H1 (cell line): ENCODE results near the gene AFF1. TPM values are rescaled to one million over a fixed set of nuclear protein-coding genes. Genes with fewer than 3 reads are reported as not detected.

Experiments
- CTCF ChIA-PET: fragments of 300-600 bp; sonication (Branson Sonifier 250); formaldehyde crosslinking; loops from one replicate; lab custom pipeline; 2021; ENCODE audit not compliant: partially characterized antibody; lab: Charles Lee
- POLR2A ChIA-PET: fragments of 300-600 bp; sonication (Branson Sonifier 250); formaldehyde crosslinking; loops from one replicate; lab custom pipeline; 2021; ENCODE audit warnings: inconsistent platforms; ENCODE audit not compliant: partially characterized antibody; lab: Charles Lee
- DNase-seq, 2 experiments: peaks; one replicate each; pipeline versions ENCODE4 v3.0.0 to v3.0.0-alpha.2; 2010 to 2022; ENCODE audit warnings: low spot score in 2 of 2, low read depth in 1 of 2, mixed read lengths in 1 of 2
- FAIRE-seq: peaks from 2 replicates; lab custom pipeline; 2011; peaks lifted over from hg19 to GRCh38; lab: Jason Lieb, UNC
- H2AFZ ChIP-seq: 2 replicates; pipeline ENCODE4 v1.8.1; 2012; ENCODE audit warnings: low read length, inconsistent platforms
- H2AK5ac ChIP-seq: 2 replicates; pipeline ENCODE4 v1.6.1; 2013; ENCODE audit warnings: low read depth, low read length
- H2BK120ac ChIP-seq: replicated peaks from 2 replicates; pipeline ENCODE3; 2013; ENCODE audit warnings: low read depth, low read length, inconsistent platforms
- H2BK12ac ChIP-seq: 2 replicates; pipeline ENCODE4 v1.6.1; 2013; ENCODE audit warnings: low read depth, low read length
- H2BK15ac ChIP-seq: 2 replicates; pipeline ENCODE4 v1.6.1; 2013; ENCODE audit warnings: low read length
- H2BK20ac ChIP-seq: 2 replicates; pipeline ENCODE4 v1.6.1; 2013; ENCODE audit warnings: low read length
- H2BK5ac ChIP-seq: 2 replicates; pipeline ENCODE4 v1.6.1; 2013; ENCODE audit warnings: low read depth, low read length
- H3K14ac ChIP-seq: 2 replicates; pipeline ENCODE4 v1.6.1; 2013; ENCODE audit warnings: inconsistent platforms; ENCODE audit not compliant: insufficient read length
- H3K18ac ChIP-seq: 2 replicates; pipeline ENCODE4 v1.6.1; 2013; ENCODE audit warnings: low read length; ENCODE audit errors: extremely low read depth
- H3K23ac ChIP-seq: 2 replicates; pipeline ENCODE4 v1.6.1; 2013; ENCODE audit warnings: inconsistent platforms; ENCODE audit not compliant: insufficient read length
- H3K23me2 ChIP-seq: 2 replicates; pipeline ENCODE4 v1.6.1; 2013; ENCODE audit warnings: low read depth, low read length
- H3K27ac ChIP-seq: 2 replicates; pipeline ENCODE4 v1.6.1; 2011; ENCODE audit warnings: low read depth, low read length, inconsistent platforms
- H3K27me3 ChIP-seq, 4 experiments: replicated peaks in 1 of 4; 1 replicate in 1 of 4; 2 replicates in 3 of 4; pipeline versions ENCODE4 v1.6.1 to v1.8.1; 2011 to 2013; ENCODE audit warnings: low read length in 3 of 4, mild to moderate bottlenecking in 3 of 4, inconsistent platforms in 2 of 4, mixed read lengths in 2 of 4, moderate library complexity in 1 of 4; ENCODE audit not compliant: control insufficient read depth in 3 of 4, insufficient read depth in 3 of 4; ENCODE audit errors: extremely low read depth in 1 of 4
- H3K36me3 ChIP-seq, 4 experiments: 2 replicates each; pipeline versions ENCODE4 v1.6.1 to v1.8.1; 2011 to 2013; ENCODE audit warnings: mild to moderate bottlenecking in 4 of 4, low read length in 3 of 4, moderate library complexity in 2 of 4, control low read depth in 1 of 4, inconsistent platforms in 1 of 4; ENCODE audit not compliant: insufficient read depth in 4 of 4, control insufficient read depth in 2 of 4
- H3K4ac ChIP-seq: replicated peaks from 2 replicates; pipeline ENCODE3; 2013; ENCODE audit warnings: low read length, low read depth, mixed read lengths, inconsistent platforms; ENCODE audit not compliant: insufficient read length
- H3K4me1 ChIP-seq, 4 experiments: replicated peaks in 1 of 4; 1 replicate in 1 of 4; 2 replicates in 3 of 4; pipeline versions ENCODE4 v1.6.1 to v1.8.1; 2011 to 2013; ENCODE audit warnings: low read length in 3 of 4, inconsistent platforms in 2 of 4, mixed read lengths in 1 of 4; ENCODE audit not compliant: insufficient read depth in 4 of 4, control insufficient read depth in 3 of 4
- H3K4me2 ChIP-seq, 2 experiments: 2 replicates each; pipeline versions ENCODE4 v1.6.1 to v1.8.1; 2011 to 2013; ENCODE audit warnings: low read depth in 2 of 2, low read length in 2 of 2, control low read depth in 1 of 2, inconsistent platforms in 1 of 2, mild to moderate bottlenecking in 1 of 2; ENCODE audit not compliant: insufficient read depth in 1 of 2
- H3K4me3 ChIP-seq, 4 experiments: fragments of 200-600, 300-600 bp in 1 of 4; sonication (generic), shearing (Covaris generic), sonication (Bioruptor Twin) in 1 of 4; 2 replicates each; pipeline versions ENCODE4 v1.5.1 to v1.8.1; 2011 to 2016; ENCODE audit warnings: low read length in 4 of 4, low read depth in 3 of 4, control low read depth in 2 of 4, inconsistent platforms in 2 of 4, mild to moderate bottlenecking in 2 of 4, mixed read lengths in 1 of 4, moderate library complexity in 1 of 4; ENCODE audit not compliant: insufficient read depth in 2 of 4; ENCODE audit errors: extremely low read depth in 1 of 4
- H3K56ac ChIP-seq: replicated peaks from 2 replicates; pipeline ENCODE3; 2013; ENCODE audit warnings: low read depth, mild to moderate bottlenecking, mixed read lengths, low read length, inconsistent platforms; ENCODE audit not compliant: insufficient read length
- H3K79me1 ChIP-seq: 2 replicates; pipeline ENCODE4 v1.6.1; 2013; ENCODE audit warnings: low read depth, low read length, control low read depth
- H3K79me2 ChIP-seq, 2 experiments: 2 replicates each; pipeline versions ENCODE4 v1.6.1 to v1.8.1; 2012 to 2013; ENCODE audit warnings: low read length in 2 of 2, mild to moderate bottlenecking in 2 of 2, inconsistent platforms in 1 of 2; ENCODE audit not compliant: insufficient read depth in 2 of 2, control insufficient read depth in 1 of 2
- H3K9ac ChIP-seq, 4 experiments: replicated peaks in 1 of 4; 1 replicate in 1 of 4; 2 replicates in 3 of 4; pipeline versions ENCODE4 v1.6.1 to v1.8.1; 2011 to 2013; ENCODE audit warnings: low read depth in 3 of 4, low read length in 3 of 4, control low read depth in 2 of 4, mild to moderate bottlenecking in 2 of 4, moderate library complexity in 2 of 4, inconsistent platforms in 1 of 4; ENCODE audit errors: extremely low read depth in 1 of 4
- H3K9me3 ChIP-seq, 2 experiments: 2 replicates each; pipeline versions ENCODE4 v1.6.1 to v1.8.1; 2012 to 2013; ENCODE audit warnings: mild to moderate bottlenecking in 2 of 2, moderate library complexity in 2 of 2, control low read depth in 1 of 2, inconsistent platforms in 1 of 2, low read depth in 1 of 2, low read length in 1 of 2, mixed read lengths in 1 of 2; ENCODE audit not compliant: insufficient read depth in 2 of 2
- H4K20me1 ChIP-seq, 2 experiments: replicated peaks in 1 of 2; 2 replicates each; pipeline versions ENCODE3 to v1.8.1; 2011 to 2013; ENCODE audit warnings: inconsistent platforms in 2 of 2, low read length in 2 of 2, mild to moderate bottlenecking in 1 of 2; ENCODE audit not compliant: insufficient read depth in 2 of 2, control insufficient read depth in 1 of 2
- H4K5ac ChIP-seq: 2 replicates; pipeline ENCODE4 v1.6.1; 2013; ENCODE audit warnings: low read length, low read depth, mixed read lengths, inconsistent platforms; ENCODE audit not compliant: insufficient read length
- H4K8ac ChIP-seq: 2 replicates; pipeline ENCODE4 v1.8.0; 2013; ENCODE audit warnings: mild to moderate bottlenecking, moderate library complexity, low read length, inconsistent platforms; ENCODE audit not compliant: insufficient read depth; ENCODE audit errors: extremely low read depth
- H4K91ac ChIP-seq: replicated peaks from 2 replicates; pipeline ENCODE3; 2013; ENCODE audit warnings: low read length, mixed read lengths, inconsistent platforms; ENCODE audit not compliant: insufficient read length
- EGR1 ChIP-seq: IDR thresholded peaks from 2 replicates; pipeline ENCODE4 v1.6.1; 2011; ENCODE audit warnings: low read depth, low read length, borderline replicate concordance
- EP300 ChIP-seq, 2 experiments: IDR thresholded peaks; 1 replicate in 1 of 2; 2 replicates in 1 of 2; pipeline ENCODE4 v1.6.1; 2011 to 2012; ENCODE audit warnings: low read depth in 2 of 2, low read length in 2 of 2, mild to moderate bottlenecking in 2 of 2, borderline replicate concordance in 1 of 2, inconsistent platforms in 1 of 2, moderate library complexity in 1 of 2
- EZH2 ChIP-seq: fragments of 200-600 bp; sonication (generic); IDR thresholded peaks from 2 replicates; pipeline ENCODE4 v1.7.1; 2012; ENCODE audit warnings: low read depth, mild to moderate bottlenecking, moderate library complexity, low read length, inconsistent platforms; ENCODE audit not compliant: severe bottlenecking
- GTF2F1 ChIP-seq: IDR thresholded peaks from 2 replicates; pipeline ENCODE4 v1.6.1; 2012; ENCODE audit warnings: low read depth, low read length, improper control_type of control experiment, borderline replicate concordance
- JUN ChIP-seq: IDR thresholded peaks from 2 replicates; pipeline ENCODE4 v1.6.1; 2011; ENCODE audit warnings: low read depth, mild to moderate bottlenecking, improper control_type of control experiment, low read length
- PHF8 ChIP-seq: fragments of 200-600 bp; sonication (generic); conservative IDR thresholded peaks from 2 replicates; pipeline ENCODE4 v1.7.1; 2012; ENCODE audit warnings: low read depth, mild to moderate bottlenecking, inconsistent platforms, low read length, moderate library complexity
- RAD21 ChIP-seq, 2 experiments: IDR thresholded peaks in 1 of 2; conservative IDR thresholded peaks in 1 of 2; 2 replicates each; pipeline ENCODE4 v1.6.1; 2011; ENCODE audit warnings: low read depth in 2 of 2, low read length in 2 of 2, improper control_type of control experiment in 1 of 2, inconsistent platforms in 1 of 2, mild to moderate bottlenecking in 1 of 2, moderate library complexity in 1 of 2
- RXRA ChIP-seq: IDR thresholded peaks from 2 replicates; pipeline ENCODE4 v1.6.1; 2011; ENCODE audit warnings: low read depth, mild to moderate bottlenecking, low read length, moderate library complexity; ENCODE audit not compliant: insufficient read depth
- SIN3A ChIP-seq, 2 experiments: IDR thresholded peaks in 1 of 2; conservative IDR thresholded peaks in 1 of 2; 2 replicates each; pipeline ENCODE4 v1.6.1; 2011 to 2012; ENCODE audit warnings: low read length in 2 of 2, improper control_type of control experiment in 1 of 2, low read depth in 1 of 2, mild to moderate bottlenecking in 1 of 2
- TAF7 ChIP-seq: optimal IDR thresholded peaks from 2 replicates; pipeline ENCODE3; 2011; ENCODE audit warnings: low read depth, mild to moderate bottlenecking, inconsistent platforms, low read length, moderate library complexity, borderline replicate concordance
- WGBS, 2 experiments: shearing (Covaris generic) in 1 of 2; methylation state at CpG; one replicate each; pipeline versions ENCODE4 v1.1.6 to v1.1.7; 2013 to 2015; ENCODE audit warnings: low lambda C conversion rate in 2 of 2, mixed read lengths in 2 of 2, inconsistent platforms in 1 of 2, low coverage in 1 of 2, missing lambda C conversion rate in 1 of 2; ENCODE audit not compliant: insufficient replicate concordance in 2 of 2, insufficient coverage in 1 of 2, insufficient read length in 1 of 2; ENCODE audit errors: extremely low coverage in 1 of 2, missing lambda C conversion rate in 1 of 2; 5-methylcytosine and 5-hydroxymethylcytosine counted together
- polyA plus RNA-seq, 7 experiments: library from polyadenylated mRNA; depleted of rRNA in 3 of 7; stranded (reverse) in 5 of 7; unstranded in 2 of 7; fragments of >200 nt in 5 of 7; fragments of 200-250 nt in 2 of 7; gene quantifications; 1 replicate in 5 of 7; 2 replicates in 1 of 7; 4 replicates in 1 of 7; pipeline versions ENCODE4 v1.2.1 to v1.2.3, GENCODE V29; 2011 to 2013; ENCODE audit warnings: missing spikeins in 2 of 7, mixed read lengths in 2 of 7
- total RNA-seq: library from RNA; stranded (reverse); fragmentation: NEBNext Ultra II Directional; extraction: Animal tissue kit (Norgen Biotek cat#: 25700); gene quantifications from 2 replicates; pipeline ENCODE4 v1.2.1, GENCODE V29; 2021

Gene AFF1
- total and polyA plus RNA-seq, 2 of the 8 experiments (the other 6 are each of a cell fraction or from before 2014, with no cell fraction given), result 14.8 to 85.5 TPM

GRCh38 chr4:87042986-87043820, 108.4 kb downstream of the AFF1 start:
- DNase-seq (no peak), FAIRE-seq (no peak)
- peaks cover 5 to 24% (median 17%) of the 10 kb centered on the region in 4 experiments for H3K4me1 ChIP-seq
- no peak overlapping the region for H3K27ac ChIP-seq
- H3K9ac ChIP-seq, result no peak overlapping the region
- no peak overlapping the region for H3K23ac ChIP-seq
- H3K79me2 ChIP-seq, result peaks cover 5 to 82% of the 10 kb centered on the region in 2 experiments; a peak in 3 of 4 replicates
- H3K18ac ChIP-seq, result no peak overlapping the region
- H4K20me1 ChIP-seq, result peaks cover 15 to 19% of the 10 kb centered on the region in 2 experiments
- no peak overlapping the region for H2BK20ac ChIP-seq
- no peak overlapping the region for H2AK5ac ChIP-seq
- H3K36me3 ChIP-seq, result peaks cover 2 to 18% (median 7%) of the 10 kb centered on the region in 4 experiments; a peak in 5 of 8 replicates
- POLR2A ChIA-PET, result interaction anchor here (0.6 to 1.7 kb wide), 7 partner anchors 8 to 176 kb away, joined by 3 to 4 read pairs (median 3); no protein-coding TSS in a partner anchor
- H3K23me2 ChIP-seq, result 0 out of 2 replicates have a peak, but pooled peaks cover 2% of the 10 kb centered on the region
- H4K5ac ChIP-seq, result no peak overlapping the region
- peaks cover 11% of the 10 kb centered on the region for H3K79me1 ChIP-seq
- no peak overlapping the region for H2BK12ac ChIP-seq
- no peak overlapping the region for H3K14ac ChIP-seq
- H2BK120ac ChIP-seq, result no peak overlapping the region
- no peak overlapping the region for H4K8ac ChIP-seq
- CTCF ChIA-PET, result interaction anchor here (0.9 to 1.9 kb wide), 7 partner anchors 11 to 120 kb away, joined by 3 to 8 read pairs (median 3); partner anchors contain the start of gene AFF1
- H3K9me3 ChIP-seq, result no peaks in the 10 kb centered on the region
- H3K4me2 ChIP-seq, result no peak overlapping the region
- no peak overlapping the region for H2AFZ ChIP-seq
- H2BK15ac ChIP-seq, result no peak overlapping the region
- no peak overlapping the region for H2BK5ac ChIP-seq
- H3K4ac ChIP-seq, result no peak overlapping the region
- H3K56ac ChIP-seq, result no peak overlapping the region
- no peak overlapping the region for H4K91ac ChIP-seq
- WGBS, 2 experiments, result 77% methylated on average over 4 of the region's 4 CpGs; no CpG with 5 or more reads in 1 of the 2 experiments
- H3K27me3 ChIP-seq, result no peaks in the 10 kb centered on the region
- H3K4me3 ChIP-seq, result no peak overlapping the region
- TF ChIP-seq TAF7 (no peak), RXRA (no peak), EZH2 (no peak), RAD21 (IDR thresholded peaks at IDR 0.05 in 1 of 2, conservative IDR thresholded peaks at IDR 0.05 in 1 of 2; ENCODE audit: low read depth in 2 of 2, low read length in 2 of 2) (no peak), SIN3A (conservative IDR thresholded peaks at IDR 0.05 in 1 of 2, IDR thresholded peaks at IDR 0.05 in 1 of 2; ENCODE audit: low read depth in 1 of 2, low read length in 2 of 2) (no peak), GTF2F1 (no peak), JUN (no peak), PHF8 (no peak), EP300 (IDR thresholded peaks at IDR 0.05; ENCODE audit: borderline replicate concordance in 1 of 2, low read depth in 2 of 2, low read length in 2 of 2) (no peak), EGR1 (no peak)
